K562 (cell line): ENCODE measurements around the gene MED15. TPM values are rescaled to one million over a fixed set of nuclear protein-coding genes. Genes with fewer than 3 reads are reported as not detected.

Source experiments
- BHLHE40 ChIP-seq: IDR thresholded peaks from 2 replicates; pipeline ENCODE4 v1.6.1; 2011; ENCODE audit warnings: low read length, improper control_type of control experiment
- CBFA2T2 ChIP-seq: fragments of 450-650 bp; conservative IDR thresholded peaks from 2 replicates; pipeline ENCODE4 v1.6.1; 2017; ENCODE audit warnings: mild to moderate bottlenecking
- ESRRB ChIP-seq: fragments of 250-450 bp; sonication (Bioruptor Pico); IDR thresholded peaks from 2 replicates; pipeline ENCODE4 v1.5.0; 2020; ENCODE audit warnings: mild to moderate bottlenecking, moderate library complexity, borderline replicate concordance
- HMGN3 ChIP-seq: IDR thresholded peaks from 2 replicates; pipeline ENCODE4 v1.6.1; 2011; ENCODE audit warnings: borderline replicate concordance, low read depth, mild to moderate bottlenecking, mixed read lengths, low read length; ENCODE audit not compliant: insufficient read length; ENCODE audit errors: extremely low read depth
- KLF6 ChIP-seq: fragments of 250-450 bp; sonication (Bioruptor Pico); IDR thresholded peaks from 2 replicates; pipeline ENCODE4 v1.4.0; 2020; ENCODE audit warnings: mild to moderate bottlenecking, moderate library complexity, borderline replicate concordance
- MCM5 ChIP-seq: fragments of 450-650 bp; IDR thresholded peaks from 2 replicates; pipeline ENCODE4 v1.6.1; 2016; ENCODE audit warnings: low read depth
- NR3C1 ChIP-seq: sonication (generic); formaldehyde crosslinking; IDR thresholded peaks from 2 replicates; pipeline ENCODE4 v1.8.1; 2022; ENCODE audit warnings: missing genetic modification reagents
- POLR2B ChIP-seq: fragments of 450-650 bp; IDR thresholded peaks from 2 replicates; pipeline ENCODE4 v1.6.1; 2018; ENCODE audit warnings: low read depth; ENCODE audit not compliant: partially characterized antibody
- SAFB ChIP-seq: fragments of 200-400 bp; formaldehyde crosslinking; IDR thresholded peaks from 2 replicates; pipeline ENCODE4 v1.6.1; 2017; ENCODE audit warnings: low read depth, low read length, borderline replicate concordance
- SIN3B ChIP-seq: fragments of 450-650 bp; IDR thresholded peaks from 2 replicates; pipeline ENCODE4 v1.6.1; 2017; ENCODE audit warnings: low read depth, mild to moderate bottlenecking, moderate library complexity
- ZFP30 ChIP-seq: fragments of 250-450 bp; sonication (Bioruptor Pico); IDR thresholded peaks from 2 replicates; pipeline ENCODE4 v1.8.0; 2022; ENCODE audit warnings: moderate library complexity, mild to moderate bottlenecking, inconsistent platforms, borderline replicate concordance
- ZNF274 ChIP-seq: IDR thresholded peaks from 2 replicates; pipeline ENCODE4 v1.6.1; 2011; ENCODE audit warnings: low read depth, mild to moderate bottlenecking, low read length, moderate library complexity, borderline replicate concordance
- polyA plus RNA-seq, 8 experiments: library from polyadenylated mRNA; depleted of rRNA in 4 of 8; stranded (reverse) in 5 of 8; unstranded in 3 of 8; fragments of >200 nt; fragmentation: Nextera tagmentation in 2 of 8; fragmentation: Illumina TruSeq in 1 of 8; extraction: Ambion mirVana in 2 of 8; extraction: Trizol in 1 of 8; gene quantifications; 2 replicates each; pipeline versions ENCODE4 v1.2.1 to v1.2.3, GENCODE V29; 2011 to 2014; ENCODE audit warnings: inconsistent platforms in 1 of 8, missing spikeins in 1 of 8
- total RNA-seq, 7 experiments: library from RNA; depleted of rRNA in 6 of 7; stranded (reverse); fragments of >200 nt in 6 of 7; fragmentation: Illumina TruSeq in 2 of 7; extraction: Trizol in 2 of 7; gene quantifications; 2 replicates each; pipeline versions ENCODE4 v1.2.1 to v1.2.3, GENCODE V29; 2011 to 2021; ENCODE audit warnings: low replicate concordance in 1 of 7
- TF ChIP-seq, protein P1 (sequence below): IDR thresholded peaks from 2 replicates; pipeline ENCODE4 v1.6.1; 2011; ENCODE audit warnings: borderline replicate concordance, low read depth, mild to moderate bottlenecking, moderate library complexity, low read length; ENCODE audit not compliant: insufficient read depth, poor library complexity, severe bottlenecking
- TF ChIP-seq, protein P2 (sequence below), 2 experiments: fragments of 200-800 bp in 1 of 2; sonication (Bioruptor generic) in 1 of 2; sonication (generic) in 1 of 2; formaldehyde crosslinking in 1 of 2; IDR thresholded peaks in 1 of 2; conservative IDR thresholded peaks in 1 of 2; 2 replicates each; pipeline versions ENCODE4 v1.5.0 to v1.6.1; 2016 to 2020; ENCODE audit warnings: missing compliant biosample characterization in 1 of 2, missing genetic modification characterization in 1 of 2, missing genetic modification reagents in 1 of 2

MED15 gene
- total and polyA plus RNA-seq, 9 of the 15 experiments (the other 6 are each of a cell fraction or from before 2014, with no cell fraction given): 4.0 to 271 (median 60.1) TPM

DNA sequence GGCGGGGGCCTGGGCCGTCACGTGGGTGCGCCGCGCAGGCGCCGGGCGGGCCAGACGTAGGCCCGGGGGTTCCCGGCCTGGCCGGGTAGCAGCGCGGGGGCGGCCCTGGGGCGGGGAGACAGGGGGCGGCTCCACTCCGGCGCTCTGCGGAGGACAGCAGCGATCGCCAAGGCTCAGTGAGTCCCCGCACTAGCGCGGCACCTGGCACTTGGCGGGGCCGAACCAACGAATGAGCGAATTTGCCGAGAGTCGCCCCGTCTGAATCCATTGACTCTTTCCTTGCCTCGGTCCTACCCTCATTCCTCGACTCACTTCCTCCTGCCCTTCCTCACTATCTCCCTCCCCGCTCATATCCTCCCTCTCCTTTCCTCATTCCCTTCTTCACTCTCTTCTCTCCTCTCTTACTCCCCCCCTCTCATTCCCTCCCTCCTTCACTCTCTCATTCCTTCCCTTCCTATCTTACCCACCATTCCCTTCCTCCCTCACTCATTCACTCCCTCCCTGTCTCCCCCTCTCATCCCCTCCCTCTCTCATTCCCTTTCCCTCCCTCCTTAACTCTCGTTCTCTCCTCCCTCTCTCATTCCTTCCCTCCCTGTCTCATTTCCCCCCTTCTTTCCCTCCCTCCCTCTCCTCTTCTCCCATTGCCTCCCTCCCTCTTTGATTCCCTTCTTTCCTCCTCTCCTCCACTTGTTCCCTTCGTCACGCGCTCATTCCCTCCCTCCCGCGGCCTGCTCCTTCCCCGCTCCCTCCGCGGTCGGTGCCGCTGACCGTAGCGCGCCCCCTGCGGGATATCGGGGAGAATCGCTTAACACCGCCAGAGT, 11.3 kb upstream of the MED15 start (continued):
- TF ChIP-seq SIN3B (no peak), POLR2B (no peak), CBFA2T2 (no peak), HMGN3 (peak; percentile 97), BHLHE40 (peak; percentile 86), KLF6 (CRISPR knock-in tag) (peak; percentile 90), ESRRB (CRISPR knock-in tag) (no peak), SAFB (no peak), NR3C1 (CRISPR knock-in tag) (no peak), MCM5 (no peak), ZNF274 (no peak), ZFP30 (CRISPR knock-in tag) (peak; percentile 71; the same call in 1 of the 2 replicates)
- TF ChIP-seq, protein P1, sequence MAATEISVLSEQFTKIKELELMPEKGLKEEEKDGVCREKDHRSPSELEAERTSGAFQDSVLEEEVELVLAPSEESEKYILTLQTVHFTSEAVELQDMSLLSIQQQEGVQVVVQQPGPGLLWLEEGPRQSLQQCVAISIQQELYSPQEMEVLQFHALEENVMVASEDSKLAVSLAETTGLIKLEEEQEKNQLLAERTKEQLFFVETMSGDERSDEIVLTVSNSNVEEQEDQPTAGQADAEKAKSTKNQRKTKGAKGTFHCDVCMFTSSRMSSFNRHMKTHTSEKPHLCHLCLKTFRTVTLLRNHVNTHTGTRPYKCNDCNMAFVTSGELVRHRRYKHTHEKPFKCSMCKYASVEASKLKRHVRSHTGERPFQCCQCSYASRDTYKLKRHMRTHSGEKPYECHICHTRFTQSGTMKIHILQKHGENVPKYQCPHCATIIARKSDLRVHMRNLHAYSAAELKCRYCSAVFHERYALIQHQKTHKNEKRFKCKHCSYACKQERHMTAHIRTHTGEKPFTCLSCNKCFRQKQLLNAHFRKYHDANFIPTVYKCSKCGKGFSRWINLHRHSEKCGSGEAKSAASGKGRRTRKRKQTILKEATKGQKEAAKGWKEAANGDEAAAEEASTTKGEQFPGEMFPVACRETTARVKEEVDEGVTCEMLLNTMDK: peak; percentile 98
- TF ChIP-seq, protein P2, sequence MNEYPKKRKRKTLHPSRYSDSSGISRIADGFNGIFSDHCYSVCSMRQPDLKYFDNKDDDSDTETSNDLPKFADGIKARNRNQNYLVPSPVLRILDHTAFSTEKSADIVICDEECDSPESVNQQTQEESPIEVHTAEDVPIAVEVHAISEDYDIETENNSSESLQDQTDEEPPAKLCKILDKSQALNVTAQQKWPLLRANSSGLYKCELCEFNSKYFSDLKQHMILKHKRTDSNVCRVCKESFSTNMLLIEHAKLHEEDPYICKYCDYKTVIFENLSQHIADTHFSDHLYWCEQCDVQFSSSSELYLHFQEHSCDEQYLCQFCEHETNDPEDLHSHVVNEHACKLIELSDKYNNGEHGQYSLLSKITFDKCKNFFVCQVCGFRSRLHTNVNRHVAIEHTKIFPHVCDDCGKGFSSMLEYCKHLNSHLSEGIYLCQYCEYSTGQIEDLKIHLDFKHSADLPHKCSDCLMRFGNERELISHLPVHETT (CRISPR knock-in tag; conservative IDR thresholded peaks at IDR 0.05 in 1 of 2, IDR thresholded peaks at IDR 0.05 in 1 of 2): no peak
